DMS79 treated with DMSO at 0.1 percent for 48 hours (cell line): Measurements from ENCODE around the gene BSG.

Experiments used
- DNase-seq: peaks from one replicate; lab custom pipeline; 2025; lab: John Stamatoyannopoulos, UW

BSG gene

DNA sequence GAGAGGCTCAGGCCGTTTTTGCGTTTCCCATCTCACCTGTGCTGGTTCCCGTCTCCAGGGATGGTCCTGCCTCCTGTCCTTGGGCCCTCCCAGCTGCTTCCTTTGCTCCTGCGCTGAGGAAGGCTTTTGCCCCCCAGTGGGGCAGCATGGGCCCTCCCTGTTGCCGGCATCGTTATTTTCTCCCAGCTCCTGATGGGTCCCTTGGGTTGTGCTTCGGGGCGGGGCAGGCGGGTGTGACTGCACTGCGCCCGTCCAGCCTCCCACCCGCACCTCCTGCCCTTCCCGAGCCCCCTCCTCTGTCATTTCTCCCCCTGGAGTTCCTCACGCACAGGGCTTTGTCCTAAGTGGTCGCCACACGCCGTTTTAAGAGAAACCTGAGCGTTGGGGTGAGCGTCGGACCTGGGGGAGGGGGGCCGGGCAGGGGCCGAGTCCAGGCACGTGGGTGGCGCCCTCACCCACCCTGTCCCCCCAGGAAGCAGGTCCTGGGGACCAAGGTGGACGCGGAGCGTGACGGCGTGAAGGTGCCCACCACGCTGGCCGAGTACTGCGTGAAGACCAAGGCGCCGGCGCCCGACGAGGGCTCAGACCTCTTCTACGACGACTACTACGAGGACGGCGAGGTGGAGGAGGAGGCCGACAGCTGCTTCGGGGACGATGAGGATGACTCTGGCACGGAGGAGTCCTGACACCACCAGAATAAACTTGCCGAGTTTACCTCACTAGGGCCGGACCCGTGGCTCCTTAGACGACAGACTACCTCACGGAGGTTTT lies 31.3 kb upstream of the BSG start:
- DNase-seq: no peak

DNA sequence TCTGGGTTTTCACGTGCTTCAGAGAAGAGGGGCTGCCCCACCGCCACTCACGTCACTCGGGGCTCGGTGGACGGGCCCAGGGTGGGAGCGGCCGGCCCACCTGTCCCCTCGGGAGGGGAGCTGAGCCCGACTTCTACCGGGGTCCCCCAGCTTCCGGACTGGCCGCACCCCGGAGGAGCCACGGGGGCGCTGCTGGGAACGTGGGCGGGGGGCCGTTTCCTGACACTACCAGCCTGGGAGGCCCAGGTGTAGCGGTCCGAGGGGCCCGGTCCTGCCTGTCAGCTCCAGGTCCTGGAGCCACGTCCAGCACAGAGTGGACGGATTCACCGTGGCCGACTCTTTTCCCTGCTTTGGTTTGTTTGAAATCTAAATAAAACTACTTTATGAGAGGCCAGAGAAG lies 30.7 kb upstream of the BSG start:
- no peak for DNase-seq

DNA sequence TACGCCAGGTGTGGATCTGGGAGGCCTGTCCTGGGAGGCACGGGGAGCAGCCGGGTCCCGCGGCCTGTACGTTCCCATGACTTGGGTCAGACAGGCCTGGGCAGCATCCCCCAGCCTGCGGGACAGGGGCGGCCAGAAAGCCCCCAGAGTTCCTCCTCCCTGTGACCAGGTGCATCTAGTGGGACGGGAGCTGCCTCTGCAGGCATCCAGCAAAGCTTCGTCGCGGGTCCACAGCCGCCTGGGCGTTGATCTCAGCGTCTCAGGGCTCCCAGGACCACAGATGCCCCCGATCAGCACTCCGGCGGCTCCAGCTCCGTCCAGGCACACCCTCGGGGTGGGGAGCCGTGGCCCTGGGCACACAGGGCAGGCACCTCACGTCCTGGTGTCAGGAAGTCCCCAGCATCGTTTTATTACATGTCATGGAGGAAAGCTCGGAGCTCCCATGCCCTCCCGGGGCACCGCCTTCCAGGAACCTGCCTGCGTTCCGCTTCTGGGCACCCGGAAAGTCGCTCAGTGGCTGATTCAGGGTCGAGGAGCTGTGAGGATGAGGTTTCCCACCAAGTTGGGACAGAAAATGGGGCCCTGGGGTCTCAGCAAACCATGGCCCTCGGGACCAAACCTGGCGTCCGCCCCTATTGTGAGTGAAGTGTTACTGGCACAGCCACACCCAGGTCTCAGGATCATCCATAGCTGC lies 30.1 kb upstream of the BSG start:
- no peak for DNase-seq

DNA sequence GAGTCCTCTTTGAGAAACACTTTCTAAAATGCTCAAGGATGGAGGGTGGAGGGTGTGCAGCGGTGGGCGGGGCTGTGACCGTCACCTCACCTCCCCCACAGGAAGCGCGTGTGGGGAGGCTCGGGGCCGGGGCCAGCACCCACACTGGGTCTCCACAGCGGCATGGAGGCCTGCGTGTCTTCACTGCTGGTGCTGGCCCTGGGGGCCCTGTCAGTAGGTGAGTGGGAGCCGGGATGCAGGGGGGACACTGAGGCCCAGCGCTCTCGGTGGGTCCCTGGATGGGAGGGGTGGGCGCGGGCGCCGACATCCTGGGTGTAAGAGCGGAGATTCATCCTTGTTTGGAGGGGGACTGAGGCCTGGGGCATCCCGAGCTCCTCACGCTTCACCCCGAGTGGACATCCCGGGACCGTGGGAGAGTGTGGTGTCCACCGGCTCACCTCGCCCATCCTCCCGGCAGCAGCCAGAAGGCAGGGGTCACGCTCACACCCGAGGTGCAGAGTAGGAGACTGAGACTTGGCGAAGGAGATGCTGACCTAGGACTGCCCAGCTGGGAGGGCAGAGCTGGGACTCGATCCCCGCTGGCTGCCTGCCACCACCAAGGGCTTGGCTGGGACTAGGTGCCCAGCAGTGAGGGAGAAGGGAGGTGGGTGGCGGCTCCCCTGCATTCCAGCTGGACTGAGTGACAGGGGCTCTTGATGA lies 28.3 kb upstream of the BSG start, which contains the start of gene GZMM:
GZMM (plus strand) TSS at position 144 of the 699 bp plus-strand sequence; CDS start at position 163, 19 bp downstream.
- DNase-seq: no peak

DNA sequence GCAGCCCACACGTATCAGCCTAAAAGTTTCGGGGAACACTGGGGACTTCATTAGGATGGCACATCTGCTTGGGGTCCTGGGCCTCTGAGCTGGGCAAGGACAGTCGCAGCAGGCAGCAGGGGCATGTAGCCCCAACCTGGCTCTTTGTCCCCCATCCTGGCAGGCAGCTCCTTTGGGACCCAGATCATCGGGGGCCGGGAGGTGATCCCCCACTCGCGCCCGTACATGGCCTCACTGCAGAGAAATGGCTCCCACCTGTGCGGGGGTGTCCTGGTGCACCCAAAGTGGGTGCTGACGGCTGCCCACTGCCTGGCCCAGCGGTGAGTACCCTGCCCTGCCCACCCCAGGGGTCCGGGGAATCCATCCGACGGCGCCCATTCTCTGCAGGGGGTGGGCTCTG lies 25.3 kb upstream of the BSG start:
- no peak for DNase-seq

DNA sequence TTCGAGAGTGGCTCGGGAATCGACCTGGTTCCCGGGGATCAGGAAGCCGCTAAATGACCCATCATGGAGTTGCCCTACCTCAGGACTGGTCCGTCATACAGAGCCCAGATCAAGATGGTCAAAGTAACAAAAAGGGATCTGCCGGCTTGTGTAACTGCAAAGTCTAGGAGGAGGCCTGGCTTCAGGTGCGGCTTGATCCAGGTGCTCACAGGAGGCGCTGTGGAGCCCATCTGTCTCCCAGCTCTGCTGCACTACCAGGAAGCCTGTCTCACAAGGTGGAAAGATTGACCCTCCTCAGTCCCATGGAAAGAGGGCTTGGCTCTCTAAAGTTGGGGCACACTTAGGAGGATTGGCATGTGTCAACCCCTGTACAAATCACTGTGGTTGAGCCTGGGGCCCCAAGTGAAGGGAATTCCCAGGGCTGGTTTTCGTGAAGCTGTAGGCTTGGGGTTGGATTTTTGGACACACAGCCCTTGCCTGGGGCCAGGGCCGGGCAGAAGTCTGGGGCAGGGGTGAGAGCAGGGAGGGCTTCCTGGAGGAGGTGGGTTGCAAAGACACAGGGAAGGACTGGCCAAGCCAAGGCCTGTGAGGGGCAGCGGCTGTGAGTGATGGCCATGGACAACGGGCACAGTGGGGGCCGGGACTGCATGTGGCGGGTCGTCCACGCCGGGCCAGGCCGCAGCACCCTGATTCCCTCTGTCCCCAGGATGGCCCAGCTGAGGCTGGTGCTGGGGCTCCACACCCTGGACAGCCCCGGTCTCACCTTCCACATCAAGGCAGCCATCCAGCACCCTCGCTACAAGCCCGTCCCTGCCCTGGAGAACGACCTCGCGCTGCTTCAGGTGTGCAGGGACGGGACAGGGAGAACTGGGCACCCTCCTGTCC lies 24.3 kb upstream of the BSG start:
- DNase-seq: no peak

DNA sequence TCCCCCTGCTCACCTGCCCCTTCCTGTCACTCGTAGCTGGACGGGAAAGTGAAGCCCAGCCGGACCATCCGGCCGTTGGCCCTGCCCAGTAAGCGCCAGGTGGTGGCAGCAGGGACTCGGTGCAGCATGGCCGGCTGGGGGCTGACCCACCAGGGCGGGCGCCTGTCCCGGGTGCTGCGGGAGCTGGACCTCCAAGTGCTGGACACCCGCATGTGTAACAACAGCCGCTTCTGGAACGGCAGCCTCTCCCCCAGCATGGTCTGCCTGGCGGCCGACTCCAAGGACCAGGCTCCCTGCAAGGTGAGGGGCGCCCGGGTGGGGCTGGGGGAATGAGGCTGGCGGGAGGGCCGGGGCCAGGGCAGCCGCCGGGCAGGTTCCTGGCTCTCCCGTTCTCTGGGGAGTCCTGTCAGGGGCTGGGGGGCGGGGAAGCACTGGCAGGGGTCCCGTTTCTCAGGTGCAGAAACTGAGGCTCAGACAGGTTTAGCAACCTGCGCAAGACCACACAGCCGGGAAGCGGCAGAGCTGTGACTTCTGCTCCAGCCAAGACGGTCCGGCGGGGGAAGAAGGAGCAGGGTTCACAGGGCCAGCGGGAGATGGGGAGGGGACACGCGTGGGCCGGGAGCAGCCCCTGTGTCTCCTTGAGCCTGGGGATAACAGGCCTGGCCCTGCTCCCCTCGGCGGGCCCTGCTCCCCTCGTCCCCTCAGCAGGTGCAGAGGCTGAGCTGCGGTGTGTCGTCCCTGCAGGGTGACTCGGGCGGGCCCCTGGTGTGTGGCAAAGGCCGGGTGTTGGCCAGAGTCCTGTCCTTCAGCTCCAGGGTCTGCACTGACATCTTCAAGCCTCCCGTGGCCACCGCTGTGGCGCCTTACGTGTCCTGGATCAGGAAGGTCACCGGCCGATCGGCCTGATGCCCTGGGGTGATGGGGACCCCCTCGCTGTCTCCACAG lies 23.2 kb upstream of the BSG start:
- DNase-seq: no peak

DNA sequence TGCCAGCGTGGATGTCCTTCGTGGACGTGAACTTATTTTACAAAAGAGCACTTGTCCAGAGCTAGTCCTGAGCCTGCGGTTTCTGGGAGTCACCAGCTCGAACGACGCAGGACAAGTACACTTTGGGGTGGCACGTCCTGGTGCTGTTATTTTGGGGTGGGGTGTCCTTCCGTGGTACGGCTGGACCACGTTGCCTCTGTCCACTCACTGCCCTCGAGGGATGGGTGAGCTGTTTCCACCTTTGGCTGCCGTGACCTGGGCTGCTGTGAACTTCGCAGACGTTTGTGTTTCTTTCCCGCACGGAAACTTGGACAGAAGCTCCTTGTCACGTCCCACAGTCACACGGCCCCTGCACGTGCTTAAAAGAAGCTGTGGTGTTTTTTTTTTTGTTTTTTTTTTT lies 17.6 kb upstream of the BSG start:
- DNase-seq: no peak

DNA sequence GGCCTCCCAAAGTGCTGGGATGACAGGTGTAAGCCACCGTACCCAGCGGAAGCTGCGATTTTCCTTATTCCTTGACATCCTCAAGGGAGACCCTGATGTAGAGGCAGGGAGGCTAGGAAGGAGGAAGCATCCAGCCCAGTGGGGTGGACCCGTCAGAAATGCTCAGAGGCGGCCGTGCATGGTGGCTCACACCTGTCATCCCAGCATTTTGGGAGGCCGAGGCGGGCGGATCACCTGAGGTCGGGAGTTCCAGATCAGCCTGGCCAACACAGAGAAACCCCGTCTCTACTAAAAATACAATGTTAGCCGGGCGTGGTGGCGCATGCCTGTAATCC lies 17.0 kb upstream of the BSG start:
- DNase-seq: no peak

DNA sequence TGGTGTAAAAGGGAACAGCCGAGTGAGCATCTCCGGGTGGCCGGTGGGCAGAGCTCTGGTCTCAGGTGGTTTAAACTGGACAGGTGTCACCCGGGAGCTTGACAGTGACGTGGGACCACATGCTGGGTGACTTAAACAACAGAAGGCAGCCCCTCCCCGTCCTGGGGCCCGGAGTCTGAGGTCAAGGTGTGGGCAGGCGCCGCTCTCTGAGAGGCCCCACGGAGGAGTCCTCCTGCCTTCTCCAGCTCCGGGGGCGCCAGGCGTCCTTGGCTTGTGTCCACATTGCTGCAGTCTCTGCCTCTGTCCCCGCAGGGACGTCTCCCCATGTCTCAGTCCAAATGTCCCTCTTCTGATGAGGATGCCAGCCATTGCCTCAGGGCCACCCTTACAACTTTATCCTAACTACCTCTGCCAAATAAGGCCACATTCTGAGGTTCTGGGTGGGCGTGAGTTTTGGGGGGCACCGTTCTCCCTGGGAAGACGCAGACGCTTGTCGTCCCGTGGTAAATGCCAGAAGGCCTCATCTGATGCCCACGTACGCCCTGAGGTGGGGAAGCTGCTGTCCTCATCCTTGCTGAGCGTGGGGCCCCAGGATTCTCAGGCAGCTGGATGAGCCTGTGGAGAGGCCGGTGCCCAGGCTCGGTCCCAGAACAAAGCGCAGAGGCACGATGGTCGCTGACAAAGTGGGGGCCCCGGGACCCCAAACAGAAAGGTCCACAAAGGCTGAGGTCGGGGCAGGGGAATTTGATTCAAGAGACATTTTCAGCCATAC lies 15.6 kb upstream of the BSG start:
- no peak for DNase-seq

DNA sequence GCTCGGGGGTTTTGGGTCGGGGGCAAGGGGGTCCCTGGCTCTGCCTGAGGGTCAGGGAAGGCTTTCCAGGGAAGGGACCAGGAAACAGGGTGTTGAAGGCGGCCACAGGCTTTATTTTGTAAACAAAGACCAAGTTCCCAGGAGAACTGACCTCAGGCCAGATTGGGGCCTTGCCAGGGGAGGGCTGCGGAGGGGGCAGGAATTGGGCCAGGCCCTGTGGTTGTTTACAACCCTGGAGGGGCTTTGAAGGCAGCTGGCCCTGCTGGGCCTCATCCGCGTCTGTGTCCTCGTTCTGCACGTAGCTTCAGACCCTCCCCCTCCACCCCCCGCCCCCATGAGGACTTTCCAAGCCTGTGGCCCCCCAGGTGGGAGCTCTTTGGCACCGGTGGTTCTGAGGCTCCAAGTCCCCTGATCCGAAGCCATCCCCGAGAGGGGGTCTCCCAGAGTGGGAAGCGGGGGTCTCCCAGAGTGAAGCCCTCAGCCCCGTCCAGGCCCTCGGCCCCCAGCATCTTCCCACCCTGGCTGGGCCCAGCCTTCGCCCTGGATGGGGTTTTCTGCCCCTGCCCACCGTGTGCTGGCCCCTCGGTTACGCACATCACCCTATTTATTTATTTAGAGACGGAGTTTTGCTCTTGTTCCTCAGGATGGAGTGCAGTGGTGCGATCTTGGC lies 13.5 kb upstream of the BSG start:
- DNase-seq: no peak

DNA sequence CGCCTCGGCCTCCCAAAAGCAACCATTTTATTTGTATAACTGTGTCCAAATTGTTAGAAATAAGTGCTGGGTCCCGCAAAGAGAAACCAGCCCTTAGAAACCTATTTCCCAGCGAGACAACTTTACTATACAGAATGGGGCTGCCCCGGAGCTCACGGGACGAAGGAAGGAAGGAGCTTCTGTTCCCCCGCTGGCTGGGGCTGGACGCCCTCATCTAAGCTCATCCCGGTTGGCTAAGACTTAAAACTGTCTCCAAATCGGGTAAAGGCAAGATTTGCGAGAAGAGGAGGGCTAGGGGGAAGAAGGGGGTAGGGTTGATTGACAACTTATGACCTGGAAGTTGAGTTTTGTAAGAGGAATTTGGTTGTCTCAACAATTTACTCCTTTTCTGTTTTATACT lies 12.3 kb upstream of the BSG start:
- DNase-seq: no peak

DNA sequence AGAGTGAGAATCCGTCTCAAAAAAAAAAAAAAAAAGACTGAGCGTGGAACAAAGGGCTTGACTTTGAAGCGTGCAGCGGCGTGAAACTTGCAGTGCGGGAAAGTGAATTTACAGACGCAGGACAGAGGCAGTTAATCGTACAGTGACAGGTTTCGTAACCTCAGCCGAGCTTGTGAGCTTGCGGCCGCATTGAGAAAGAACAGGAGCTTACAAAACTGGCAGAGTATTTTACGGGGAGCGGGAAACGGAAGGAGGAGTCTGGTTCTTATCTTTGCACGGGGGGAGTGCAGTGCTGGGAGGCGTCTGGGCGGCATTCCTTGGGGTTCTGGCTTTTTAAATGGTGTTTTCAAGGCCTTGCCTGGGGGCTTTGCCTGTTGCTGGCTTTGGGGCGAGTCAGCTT lies 6.0 kb upstream of the BSG start:
- DNase-seq: no peak

DNA sequence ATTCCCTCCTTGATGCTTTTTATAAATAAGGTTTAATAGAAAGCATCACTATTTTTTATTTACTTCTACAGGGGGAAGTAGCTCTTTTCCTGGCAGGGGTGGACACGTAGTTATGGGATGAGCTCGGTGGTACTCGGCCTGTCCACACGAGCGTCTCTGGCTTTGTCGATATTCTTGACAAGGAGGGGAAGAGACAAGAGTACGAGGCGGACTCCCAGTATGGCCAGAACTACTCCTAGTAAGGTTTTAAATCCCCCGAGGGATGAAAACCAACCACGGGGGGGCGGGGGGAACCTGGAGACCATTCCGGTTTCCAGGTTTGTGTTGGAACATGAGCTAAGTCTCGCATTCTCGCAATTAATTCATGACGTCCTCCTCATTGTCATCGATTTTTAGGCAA lies 5.6 kb upstream of the BSG start:
- DNase-seq: no peak

DNA sequence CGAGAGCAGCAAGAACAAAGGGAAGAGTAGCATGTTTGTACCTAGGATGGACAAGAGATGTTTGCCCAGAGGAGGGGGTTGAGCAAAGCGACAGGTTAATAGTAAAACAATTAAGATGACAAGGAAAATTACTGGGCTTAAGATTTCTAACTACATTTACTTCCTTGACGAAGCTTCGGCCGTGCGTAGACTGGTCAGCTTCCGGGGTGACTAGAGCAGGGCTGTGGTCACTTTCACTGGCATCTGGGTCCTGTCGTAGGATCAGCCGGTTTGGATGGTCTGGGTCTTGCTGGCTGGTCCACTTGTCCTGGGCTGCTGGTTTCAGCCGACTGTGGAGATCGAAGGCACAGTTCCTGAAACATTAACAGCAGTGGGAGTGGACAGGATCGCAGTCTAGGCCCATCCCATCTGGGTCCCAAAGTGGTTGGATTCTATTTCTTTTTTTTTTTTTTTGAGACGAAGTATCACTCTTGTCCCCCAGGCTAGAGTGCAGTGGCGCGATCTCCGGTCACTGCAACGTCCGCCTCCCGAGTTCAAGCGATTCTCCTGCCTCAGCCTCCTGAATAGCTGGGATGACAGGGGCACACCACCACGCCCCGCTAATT lies 5.0 kb upstream of the BSG start:
- DNase-seq: no peak

DNA sequence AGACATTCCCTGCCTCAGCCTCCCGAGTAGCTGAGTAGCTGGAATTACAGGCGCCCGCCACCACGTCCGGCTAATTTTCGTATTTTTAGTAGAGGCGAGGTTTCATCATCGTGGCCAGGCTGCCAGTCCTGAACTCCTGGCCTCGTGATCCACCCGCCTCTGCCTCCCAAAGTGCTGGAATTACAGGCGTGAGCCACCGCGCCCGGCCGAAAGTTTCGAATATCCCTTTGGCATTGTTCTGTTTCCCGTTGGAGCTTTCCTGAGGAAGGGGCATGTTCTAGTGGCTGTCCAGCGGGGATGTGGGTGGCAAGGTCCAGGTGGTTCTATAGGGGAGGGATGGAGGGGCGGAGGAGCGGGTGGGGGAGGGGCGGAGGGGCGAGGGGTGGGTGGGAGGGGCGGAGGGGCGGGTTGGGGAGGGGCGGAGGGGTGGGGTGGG lies 2.1 kb upstream of the BSG start:
- DNase-seq: no peak

DNA sequence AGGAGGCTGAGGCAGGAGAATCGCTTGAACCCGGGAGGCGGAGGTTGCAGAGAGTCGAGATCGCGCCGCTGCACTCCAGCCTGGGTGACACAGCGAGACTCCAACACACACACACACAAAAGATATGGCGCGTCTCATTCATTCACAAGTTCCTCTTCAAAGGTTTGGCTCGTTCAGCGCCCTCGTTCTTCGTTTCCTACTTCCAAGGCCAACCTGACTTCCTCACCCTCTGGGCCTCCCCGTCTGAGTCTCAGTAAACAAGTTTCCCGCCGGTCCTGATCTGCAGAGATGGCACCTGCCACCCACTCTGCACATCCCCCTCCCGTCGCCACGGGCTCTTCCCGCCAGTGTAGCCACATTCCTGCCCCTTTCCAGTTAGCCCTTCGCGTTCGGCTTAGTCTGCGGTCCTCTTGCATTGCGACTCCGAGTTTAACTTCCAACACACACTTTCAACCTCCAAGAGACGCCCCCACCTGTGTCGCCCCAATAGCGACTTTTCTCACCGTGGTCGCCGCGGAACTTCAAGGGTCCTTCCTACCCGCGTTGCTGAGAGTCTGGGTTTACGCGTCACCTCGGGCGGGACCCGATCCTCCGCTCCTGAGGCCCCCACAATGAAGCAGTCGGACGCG lies 1.3 kb upstream of the BSG start:
- peak; percentile 64 for DNase-seq

DNA sequence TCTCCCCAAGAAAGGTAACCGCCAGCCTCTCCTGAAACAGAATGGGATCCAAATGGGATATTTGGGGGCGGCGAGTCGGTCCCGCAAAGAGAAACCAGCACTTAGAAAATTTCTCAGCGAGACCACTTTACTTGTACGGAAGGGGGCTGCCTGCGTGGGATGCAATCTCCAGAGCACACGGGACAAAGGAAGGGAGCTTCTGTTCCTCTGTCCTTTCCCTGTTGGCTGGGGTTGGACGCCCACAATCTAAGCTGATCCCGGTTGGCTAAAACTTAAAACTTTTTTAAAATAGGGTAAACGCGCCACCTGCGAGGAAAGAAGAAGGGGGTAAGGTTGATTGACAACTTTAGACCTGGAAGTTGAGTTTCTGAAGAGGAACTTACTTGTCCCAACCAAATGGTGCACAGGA lies 826 bp upstream of the BSG start:
- DNase-seq: peak; percentile 57
